DMS153 (cell line): Measurements from ENCODE around the gene SLC39A8.
"Not testable (repeated sequence)": the region's sequence is repeated elsewhere in the genome, so short reads cannot be mapped to it uniquely, and the experiment has no call there.

Experiments
- DNase-seq: peaks from one replicate; lab custom pipeline; 2025; lab: John Stamatoyannopoulos, UW

SLC39A8 gene

DNA sequence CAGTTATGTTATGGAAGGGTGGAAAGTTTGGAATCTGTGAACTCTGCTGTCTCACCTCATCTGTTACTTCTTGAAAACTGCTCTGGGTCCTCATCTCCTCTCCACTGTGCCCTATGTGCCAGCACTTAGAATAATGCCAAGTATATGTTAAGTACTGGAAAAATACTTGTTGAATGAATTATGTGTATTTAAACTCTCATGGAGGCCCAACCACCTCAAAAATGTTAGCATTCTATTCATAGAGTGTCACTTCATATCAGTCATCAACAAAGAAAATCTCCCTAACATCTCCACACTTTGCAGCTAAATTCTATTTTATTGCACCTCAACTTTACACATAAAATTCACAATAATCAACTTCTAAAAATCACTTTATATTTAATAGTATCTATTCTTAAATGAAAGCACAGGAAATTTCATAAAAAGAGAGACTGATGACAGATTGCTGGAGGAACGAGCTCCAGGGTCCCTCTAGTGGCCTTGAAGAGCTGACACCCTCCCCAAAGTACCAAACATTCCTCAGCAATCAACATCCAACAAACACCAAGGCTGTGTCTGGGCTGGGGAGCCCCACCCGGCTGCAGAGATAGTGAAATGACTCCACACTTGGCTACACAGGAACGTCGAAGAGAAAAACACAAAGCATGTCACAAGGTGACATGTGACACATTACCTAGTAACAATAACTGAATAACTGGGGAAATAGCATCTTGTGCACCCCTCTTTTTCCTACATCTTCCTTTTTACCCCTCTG lies 45.8 kb downstream of the SLC39A8 start:
- no peak for DNase-seq

DNA sequence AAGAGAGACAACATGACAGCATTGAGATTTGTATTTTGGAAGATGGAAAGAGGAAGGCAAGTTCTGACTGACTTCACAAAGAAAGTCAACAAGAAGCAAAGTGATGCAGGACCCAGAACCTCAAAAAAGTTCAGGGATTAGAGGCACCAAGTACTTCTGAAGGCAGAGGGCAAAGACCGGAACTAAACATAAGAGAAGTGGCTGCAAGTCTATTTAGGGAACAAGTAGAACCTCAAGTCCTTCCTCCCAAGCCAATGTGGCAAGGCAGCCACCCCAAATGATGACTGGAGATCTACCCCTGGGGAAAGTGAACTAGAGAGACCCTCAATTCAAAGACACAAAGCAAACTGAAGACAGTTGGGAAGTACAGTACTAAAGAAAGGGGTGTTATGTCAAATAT lies 46.6 kb downstream of the SLC39A8 start:
- DNase-seq = no peak

DNA sequence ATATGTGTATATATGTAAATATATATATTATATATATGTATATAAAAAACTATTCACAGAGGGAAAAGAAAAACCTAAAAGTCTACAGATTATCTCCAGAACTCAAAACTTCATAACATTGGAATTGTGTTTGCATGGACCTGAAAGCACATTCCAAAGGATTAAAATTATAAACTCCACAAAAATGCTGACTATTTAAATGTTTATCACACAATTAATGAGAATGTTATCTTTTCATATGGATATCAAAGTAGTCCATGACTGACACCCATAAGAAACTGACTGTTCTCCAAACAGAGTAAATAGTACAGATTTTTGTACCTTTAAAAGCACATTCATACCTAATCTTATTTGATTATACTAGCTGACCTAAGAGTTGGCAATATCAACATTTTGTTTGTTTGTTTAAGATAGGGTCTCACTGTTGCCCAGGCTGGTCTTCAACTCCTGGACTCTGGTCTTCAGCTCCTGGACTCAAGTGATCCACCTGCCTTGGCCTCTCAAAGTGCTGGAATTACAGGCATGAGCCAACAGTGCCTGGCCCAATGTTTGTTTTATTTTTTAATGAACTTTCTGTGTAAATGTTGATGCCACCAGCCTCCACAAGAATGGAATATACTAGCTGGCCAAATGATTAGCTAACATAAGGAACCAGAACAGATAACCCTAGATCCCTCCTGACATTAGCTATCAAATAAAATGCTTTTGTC lies 50.0 kb downstream of the SLC39A8 start:
- DNase-seq = no peak

DNA sequence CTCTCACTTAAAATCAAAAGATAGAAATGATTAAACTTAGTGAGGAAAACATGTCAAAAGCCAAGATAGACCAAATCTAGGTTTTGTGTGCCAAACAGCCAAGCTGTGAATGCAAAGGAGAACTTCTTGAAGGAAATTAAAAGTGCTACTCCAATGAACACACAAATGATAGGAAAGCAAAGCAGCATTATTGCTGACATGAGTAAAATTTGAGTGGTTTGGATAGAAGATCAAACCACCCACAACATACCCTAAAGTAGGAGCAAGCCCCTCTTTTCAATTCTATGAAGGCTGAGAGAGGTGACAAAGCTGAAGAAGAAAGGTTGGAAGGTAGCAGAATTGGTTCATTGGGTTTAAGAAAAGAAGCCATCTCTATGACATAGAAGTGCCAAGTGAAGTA lies 56.8 kb downstream of the SLC39A8 start:
- no peak for DNase-seq

DNA sequence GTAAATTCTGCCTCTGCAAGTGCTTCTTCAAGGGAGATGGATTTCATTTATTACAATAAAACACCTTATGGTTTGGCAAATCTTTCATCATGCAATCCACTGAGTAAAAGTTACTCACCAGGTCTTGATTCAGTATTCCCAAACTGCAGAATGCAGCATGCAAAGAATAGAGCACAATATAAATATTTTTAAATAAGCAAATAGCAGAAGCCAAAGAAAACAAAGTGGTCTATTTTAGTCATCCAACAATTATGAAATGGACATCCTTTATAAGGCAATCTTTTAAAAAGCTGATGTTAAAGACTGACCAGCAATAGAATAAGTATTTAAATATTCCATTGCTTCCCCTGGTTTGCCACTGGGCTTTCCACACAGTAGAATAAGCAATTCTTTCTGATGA lies 59.5 kb downstream of the SLC39A8 start:
- DNase-seq = no peak

DNA sequence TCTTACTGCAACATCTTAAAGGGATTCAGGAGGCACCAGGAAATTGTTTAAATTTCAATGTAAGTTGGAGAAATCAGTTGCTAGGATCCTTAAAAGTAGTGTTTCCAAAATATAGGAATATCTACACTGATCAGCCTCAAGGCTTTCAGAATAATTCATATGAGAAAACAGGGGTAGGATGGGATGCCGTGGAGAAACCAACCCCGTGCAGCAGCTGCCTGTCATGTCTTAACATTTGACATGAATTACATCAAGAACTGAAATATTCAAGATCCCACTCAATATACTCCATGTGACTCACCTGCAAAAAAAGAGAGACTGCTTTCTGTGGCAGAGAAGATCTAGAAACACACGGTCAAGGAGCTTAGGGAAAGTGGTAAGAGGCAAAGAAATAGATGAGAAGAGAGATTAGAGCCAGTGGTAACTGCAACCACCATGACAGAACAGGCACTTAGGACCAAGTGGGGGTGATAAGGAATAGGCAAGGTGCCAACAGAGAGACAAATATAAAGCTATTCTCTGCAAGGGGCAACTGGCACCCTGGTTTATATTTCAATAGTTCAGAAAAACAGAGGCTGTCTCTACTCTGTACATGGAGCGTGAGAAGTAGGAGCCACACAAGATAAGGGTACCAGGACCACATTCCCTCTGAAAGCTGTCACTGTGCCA lies 64.0 kb downstream of the SLC39A8 start:
- no peak for DNase-seq

DNA sequence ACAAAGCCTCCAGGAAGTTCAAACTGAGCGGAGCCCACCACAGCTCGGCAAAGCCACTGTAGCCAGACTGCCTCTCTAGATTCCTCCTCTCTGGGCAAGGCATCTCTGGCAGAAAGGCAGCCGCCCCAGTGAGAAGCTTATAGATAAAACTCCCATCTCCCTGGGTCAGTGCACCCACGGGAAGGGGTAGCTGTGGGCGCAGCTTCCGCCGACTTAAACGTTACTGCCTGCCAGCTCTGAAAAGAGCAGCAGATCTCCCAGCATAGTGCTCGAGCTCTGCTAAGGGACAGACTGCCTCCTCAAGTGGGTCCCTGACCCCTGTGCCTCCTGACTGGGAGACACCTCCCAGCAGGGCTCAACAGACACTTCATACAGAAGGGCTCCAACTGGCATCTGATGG lies 72.0 kb downstream of the SLC39A8 start:
- not testable (repeated sequence) for DNase-seq

DNA sequence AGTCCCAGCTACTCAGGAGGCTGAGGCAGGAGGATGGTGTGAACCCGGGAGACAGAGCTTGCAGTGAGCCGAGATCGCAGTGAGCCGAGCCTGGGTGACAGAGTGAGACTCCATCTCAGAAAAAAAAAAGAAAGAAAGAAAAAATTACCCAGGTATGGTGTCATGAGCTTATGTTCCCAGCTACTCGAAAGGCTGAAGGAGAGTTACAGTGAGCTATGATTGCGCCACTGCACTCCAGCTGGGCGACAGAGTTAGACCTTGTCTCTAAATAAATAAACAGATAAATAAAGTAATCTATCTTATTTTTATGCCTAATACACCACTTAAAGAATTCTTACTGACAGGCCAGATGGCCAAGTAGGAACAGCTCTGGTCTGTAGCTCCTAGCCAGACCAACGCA lies 73.0 kb downstream of the SLC39A8 start:
- no peak for DNase-seq

DNA sequence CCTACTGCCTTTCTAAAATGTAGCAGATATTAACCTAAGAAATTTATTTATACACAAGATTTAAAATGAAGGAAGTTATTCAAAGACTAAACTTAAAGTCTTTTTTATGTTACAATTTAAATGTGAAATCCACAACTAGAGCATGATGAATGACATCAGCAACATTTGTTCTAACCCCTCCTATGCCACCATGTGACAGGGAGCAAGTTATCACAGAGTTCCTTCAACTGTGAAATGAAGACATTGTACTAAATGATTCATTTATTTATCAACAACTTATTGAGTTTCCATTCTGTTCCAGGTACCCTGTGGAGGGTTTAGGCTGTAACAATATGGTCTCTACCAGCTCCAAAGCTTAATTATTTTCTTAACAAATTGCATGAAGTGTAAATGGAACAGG lies 76.9 kb downstream of the SLC39A8 start:
- DNase-seq = no peak

DNA sequence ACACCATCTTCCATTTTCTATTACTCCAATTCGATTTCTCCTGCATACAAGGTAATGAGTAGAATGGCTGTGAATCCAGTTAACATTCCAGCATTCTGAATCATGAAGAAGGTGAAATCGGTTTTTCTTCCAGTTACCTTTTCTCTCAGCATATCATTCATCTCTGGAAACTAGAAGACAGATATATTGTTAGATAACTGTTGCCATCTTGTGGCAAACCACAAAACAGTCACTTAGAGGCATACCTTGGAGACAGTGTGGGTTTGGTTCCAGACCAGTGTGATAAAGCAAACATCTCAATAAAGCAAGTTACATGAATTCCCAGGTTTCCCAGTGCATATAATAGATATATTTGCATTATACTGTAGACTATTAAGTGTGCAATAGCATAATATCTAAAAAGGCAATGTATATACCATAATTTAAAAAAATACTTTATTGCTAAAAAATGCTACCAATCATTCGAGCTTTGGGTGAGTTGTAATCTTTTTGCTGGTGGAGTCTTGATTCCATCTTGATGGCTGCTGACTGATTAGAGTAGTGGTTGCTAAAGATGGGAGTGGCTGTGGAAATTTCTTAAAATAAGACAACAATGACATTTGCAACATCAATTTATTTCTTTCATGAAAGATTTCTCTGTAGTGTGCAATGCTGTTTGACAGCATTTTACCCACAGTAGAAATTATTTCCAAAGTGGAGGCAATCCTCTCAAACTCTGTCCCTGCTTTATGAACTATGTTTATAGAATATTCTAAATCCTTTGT lies 82.1 kb downstream of the SLC39A8 start:
- peak; percentile 75 for DNase-seq

DNA sequence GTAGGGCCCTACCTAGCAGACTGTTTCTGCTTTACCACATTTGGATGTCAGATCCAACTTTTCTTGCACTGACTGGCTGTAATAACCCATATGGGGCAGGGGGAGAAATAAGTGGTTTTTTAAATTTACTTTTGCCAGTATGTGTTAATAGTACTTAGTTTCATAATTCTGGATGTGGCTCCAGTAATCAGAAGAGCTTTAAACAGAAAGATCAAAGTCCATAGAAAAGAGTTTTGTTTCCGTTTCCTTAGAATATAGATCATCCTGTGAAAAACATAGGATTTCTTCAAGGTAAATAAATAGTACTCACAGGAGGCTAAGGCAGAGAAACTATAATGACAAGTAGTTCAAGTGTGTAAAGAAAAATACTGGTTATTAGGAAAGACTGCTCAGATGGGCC lies 85.6 kb downstream of the SLC39A8 start:
- DNase-seq = no peak

DNA sequence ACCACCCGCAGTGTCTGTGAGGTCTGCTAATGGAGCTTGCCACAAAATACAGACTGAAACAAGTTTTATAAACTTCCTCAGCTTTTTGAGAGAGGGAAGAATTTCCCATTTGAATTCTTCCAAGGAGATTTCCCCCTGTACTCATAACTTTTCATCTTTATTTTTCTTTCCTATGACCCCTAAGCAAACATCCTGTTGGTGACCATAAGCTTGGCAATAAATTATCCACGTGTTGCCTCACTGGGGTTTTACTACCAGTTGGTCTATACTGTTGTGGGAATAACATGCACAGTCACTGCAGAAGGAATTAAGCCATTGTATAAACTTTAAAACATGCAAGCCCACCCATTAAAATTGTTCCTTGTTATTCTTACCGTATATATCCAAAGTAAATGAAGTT lies 86.2 kb downstream of the SLC39A8 start:
- no peak for DNase-seq

DNA sequence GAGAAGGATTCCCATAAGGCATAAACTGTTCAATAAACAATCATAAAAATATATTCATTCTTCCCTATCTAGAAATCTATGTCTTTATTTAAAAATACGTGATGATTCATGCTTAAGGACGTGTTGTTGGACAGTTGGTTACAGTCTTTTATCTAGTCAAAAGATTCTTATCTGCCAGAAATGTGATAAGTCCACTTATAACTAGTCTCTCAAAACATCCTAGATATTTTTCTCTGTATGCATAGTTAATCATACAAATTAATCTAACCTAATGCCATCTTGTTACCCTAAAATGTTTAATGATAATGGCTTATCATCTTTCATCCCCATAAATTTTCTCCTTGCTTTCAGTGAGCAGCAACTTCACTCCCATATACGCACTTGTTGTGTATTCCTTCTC lies 89.0 kb downstream of the SLC39A8 start:
- DNase-seq = no peak

DNA sequence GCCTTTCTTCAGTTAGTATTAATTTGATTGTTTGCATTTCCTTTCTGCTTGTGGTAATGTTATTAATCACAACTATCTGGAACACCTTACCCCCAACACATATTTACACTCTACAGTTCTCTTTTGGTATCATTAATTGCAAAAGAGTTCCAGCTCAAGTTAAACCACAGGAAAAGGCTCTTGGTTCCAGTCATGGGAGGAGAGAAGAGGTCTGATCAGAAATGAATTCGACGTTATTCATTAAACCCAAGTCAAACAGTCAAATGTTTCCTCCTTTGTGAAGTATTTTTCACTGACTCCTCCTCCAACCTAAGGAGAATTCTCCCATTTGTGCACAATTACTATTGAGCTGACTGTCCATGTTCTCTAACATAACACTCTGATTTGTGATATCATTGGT lies 91.4 kb downstream of the SLC39A8 start:
- DNase-seq = no peak

DNA sequence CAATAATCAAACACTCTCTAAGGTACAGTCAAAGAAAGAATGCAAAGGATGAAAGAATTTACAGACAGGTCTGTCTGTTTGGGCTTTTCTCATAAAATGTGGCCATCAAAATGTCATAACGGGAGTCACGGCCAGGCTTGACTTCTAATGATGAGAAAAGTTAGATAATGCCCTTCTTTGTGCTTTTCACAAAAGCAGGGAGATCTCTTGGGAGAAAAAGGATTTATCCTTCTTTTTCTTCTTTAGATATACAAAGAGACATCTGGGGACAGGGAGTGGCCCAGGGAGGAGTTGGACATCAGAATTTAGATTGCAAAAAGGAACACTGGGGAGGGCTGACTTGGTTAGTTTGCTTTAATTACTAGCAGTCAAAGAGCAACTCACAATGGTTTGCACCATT lies 93.1 kb downstream of the SLC39A8 start:
- no peak for DNase-seq

DNA sequence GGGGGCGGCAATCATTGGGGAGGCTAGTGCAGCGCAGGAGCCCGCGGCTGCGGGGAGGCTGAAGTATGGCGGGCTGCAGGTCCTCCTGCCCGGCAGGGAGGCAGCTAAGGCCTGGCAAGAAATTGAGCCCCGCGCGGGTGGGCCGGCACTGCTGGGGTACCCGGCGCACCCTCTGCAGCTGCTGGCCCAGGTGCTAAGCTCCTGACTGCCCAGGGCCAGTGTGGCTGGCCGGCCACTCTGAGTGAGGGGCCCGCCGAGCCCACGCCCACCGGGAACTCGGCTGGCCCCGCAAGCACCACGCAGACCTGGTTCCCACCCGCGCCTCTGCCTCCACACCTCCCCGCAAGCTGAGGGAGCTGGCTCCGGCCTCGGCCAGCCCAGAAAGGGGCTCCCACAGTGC lies 94.9 kb downstream of the SLC39A8 start:
- DNase-seq = no peak

DNA sequence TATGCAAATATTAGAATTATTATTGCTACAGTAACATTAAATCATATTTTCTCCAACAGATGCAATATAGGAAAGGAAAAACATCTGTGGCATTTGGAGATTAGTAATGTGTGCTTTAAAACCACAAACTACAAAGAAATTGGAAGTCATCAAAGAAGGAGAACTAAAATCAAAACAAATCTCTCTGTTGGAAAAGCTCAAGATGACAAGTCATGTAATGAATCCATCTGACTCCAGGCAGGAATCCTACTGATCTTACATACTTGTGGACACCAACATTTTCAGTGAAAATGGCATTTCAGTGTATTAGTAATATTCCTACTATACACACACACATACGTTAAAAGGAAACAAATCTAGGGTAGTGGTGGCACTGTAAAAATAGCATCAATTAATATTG lies 98.2 kb downstream of the SLC39A8 start:
- DNase-seq = no peak

DNA sequence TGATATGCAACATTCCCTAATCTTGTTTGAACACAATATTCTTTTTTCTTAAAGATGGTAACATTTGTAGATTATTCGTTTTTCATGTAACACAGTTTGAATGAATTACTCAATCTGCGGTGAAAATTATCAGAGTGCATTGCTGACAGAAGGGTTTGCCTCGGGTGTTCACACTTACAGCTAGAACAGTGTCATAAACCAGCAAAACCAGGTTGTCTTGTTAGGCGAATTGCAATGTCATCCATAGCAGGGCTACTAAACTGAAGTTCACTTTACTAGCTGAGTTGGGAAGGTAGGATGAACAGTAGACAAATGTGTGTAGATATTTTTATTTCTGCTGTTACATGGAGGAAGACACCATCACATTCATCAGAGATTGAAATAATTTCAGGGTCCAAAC lies 98.9 kb downstream of the SLC39A8 start:
- DNase-seq = no peak

DNA sequence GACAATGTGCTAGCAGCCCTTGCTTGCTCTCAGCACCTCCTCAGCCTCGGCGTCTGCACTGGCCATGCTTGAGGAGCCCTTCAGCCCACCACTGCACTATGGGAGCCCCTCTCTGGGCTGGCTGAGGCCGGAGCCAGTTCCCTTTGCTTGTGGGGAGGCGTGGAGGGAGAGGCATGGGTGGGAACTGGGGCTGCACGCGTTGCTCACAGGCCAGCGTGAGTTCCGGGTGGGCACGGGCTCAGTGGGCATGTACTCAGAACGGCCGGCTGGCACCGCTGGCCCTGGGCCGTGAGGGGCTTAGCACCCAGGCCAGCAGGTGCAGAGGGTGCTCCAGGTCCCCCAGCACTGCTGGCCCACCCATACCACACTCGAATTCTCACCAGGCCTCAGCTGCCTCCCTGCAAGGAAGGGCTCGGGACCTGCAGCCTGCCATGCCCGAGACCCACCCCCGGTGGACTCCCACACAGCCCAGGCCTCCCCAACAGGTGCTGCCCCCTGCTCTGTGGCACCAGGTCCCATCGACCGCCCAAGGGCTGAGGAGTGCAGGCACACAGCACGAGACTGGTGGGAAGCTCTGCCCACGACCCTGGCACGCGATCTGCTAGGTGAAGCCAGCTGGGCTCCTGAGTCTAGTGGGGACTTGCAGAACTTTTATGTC lies 100.3 kb downstream of the SLC39A8 start:
- DNase-seq = no peak

DNA sequence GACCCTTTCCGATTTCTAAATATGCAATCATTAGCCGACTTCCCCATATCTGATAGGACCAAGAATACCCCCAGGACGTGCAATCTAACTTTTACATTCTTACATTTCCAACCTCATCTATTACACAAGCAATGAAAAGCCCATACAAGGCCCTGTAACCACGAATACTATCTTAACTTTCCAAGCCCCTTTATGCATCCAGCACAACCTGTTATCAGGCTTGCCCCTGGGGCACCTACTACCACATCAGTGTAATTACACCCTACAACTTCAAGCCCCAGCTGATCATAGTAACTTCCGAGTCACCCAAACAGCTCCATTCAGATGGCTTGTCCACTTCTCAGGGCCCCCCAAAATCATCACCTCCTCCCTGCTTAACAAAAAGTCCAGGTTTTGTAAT lies 102.0 kb downstream of the SLC39A8 start:
- DNase-seq = not testable (repeated sequence)

DNA sequence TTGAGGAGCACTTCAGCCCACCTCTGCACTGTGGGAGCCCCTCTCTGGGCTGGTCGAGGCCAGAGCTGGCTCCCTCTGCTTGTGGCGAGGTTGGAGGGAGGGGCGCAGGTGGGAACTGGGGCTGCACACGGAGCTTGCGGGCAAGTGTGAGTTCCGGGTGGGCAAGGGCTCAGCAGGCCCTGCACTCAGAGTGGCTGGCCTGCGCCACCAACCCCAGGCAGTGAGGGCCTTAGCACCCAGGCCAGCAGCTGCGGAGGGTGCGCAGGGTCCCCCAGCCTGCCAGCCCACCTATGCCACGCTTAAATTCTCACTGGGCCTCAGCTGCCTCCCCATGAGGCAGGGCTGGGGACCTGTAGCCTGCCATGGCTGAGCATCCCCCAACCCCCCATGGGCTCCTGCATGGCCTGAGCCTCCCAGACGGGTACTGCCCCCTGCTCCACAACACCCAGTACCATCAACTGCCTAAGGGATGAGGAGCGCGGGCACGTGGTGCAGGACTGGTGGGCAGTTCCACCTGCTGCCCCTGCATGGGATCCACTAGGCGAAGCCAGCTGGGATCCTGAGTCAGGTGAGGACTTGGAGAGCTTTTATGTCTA lies 110.9 kb downstream of the SLC39A8 start:
- no peak for DNase-seq

DNA sequence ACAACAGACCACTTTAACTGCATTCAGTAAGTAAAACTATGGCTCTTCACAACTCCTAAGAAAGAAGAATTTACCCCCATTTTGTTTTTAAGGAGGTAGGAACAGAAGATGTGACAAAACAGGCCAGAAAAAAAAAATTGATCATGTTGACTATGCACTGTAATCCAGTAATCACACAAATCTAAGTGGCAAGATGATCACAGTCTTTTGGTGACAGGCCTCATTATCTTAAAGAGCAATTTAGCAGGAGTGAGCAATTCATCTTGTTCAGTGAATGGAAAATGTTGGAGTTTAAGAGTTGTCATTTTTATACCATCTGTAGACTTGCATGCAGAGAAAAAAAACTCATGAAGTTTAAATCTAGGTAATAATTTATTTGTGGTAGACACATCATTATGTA lies 115.1 kb downstream of the SLC39A8 start:
- DNase-seq = no peak
